DOHH2 (cell line): Measurements from ENCODE around the gene HNRNPAB.
A peak's percentile ranks its signal among the peaks of the same experiment; 100 is the strongest.

Source experiments
- H3F3A ChIP-seq: fragments of 200-600 bp; sonication (generic), shearing (Covaris generic); 2 replicates; pipeline ENCODE4 v1.6.0; 2016; ENCODE audit warnings: antibody characterized with exemption, mild to moderate bottlenecking; ENCODE audit not compliant: control insufficient read depth, insufficient read depth
- H3K27ac ChIP-seq: fragments of 200-600 bp; sonication (generic); 2 replicates; pipeline ENCODE4 v1.5.1; 2014; ENCODE audit warnings: low read depth, mild to moderate bottlenecking, low read length, moderate library complexity
- H3K27me3 ChIP-seq: fragments of 200-600 bp; sonication (generic); 2 replicates; pipeline ENCODE4 v1.6.1; 2014; ENCODE audit warnings: mild to moderate bottlenecking, low read length, mixed read lengths; ENCODE audit not compliant: control insufficient read depth
- H3K36me3 ChIP-seq: fragments of 200-600 bp; sonication (generic); 2 replicates; pipeline ENCODE4 v1.6.1; 2014; ENCODE audit warnings: mild to moderate bottlenecking, low read length, moderate library complexity, mixed read lengths; ENCODE audit not compliant: control insufficient read depth
- H3K4me1 ChIP-seq: fragments of 200-600 bp; sonication (generic); 2 replicates; pipeline ENCODE4 v1.6.1; 2014; ENCODE audit warnings: mild to moderate bottlenecking, low read length, mixed read lengths; ENCODE audit not compliant: control insufficient read depth
- H3K4me2 ChIP-seq: fragments of 200-600 bp; sonication (generic); 2 replicates; pipeline ENCODE4 v1.6.0; 2014; ENCODE audit warnings: mild to moderate bottlenecking, low read length, moderate library complexity
- H3K4me3 ChIP-seq: fragments of 200-600 bp; sonication (generic); 2 replicates; pipeline ENCODE4 v1.5.1; 2014; ENCODE audit warnings: mild to moderate bottlenecking, low read length, mixed read lengths
- H3K79me2 ChIP-seq: fragments of 200-600 bp; sonication (generic); 2 replicates; pipeline ENCODE4 v1.6.1; 2014; ENCODE audit warnings: mild to moderate bottlenecking, low read length, mixed read lengths; ENCODE audit not compliant: control insufficient read depth
- H3K9me2 ChIP-seq: fragments of 200-600 bp; sonication (generic); replicated peaks from 2 replicates; pipeline ENCODE4 v1.6.1; 2014; ENCODE audit warnings: mild to moderate bottlenecking, low read length, mixed read lengths; ENCODE audit not compliant: control insufficient read depth
- H3K9me3 ChIP-seq: fragments of 200-600 bp; sonication (generic); 2 replicates; pipeline ENCODE4 v1.6.1; 2014; ENCODE audit warnings: antibody characterized with exemption, low read length, mixed read lengths; ENCODE audit not compliant: control insufficient read depth, insufficient read depth
- H4K20me1 ChIP-seq: fragments of 200-600 bp; sonication (generic); 2 replicates; pipeline ENCODE4 v1.6.0; 2014; ENCODE audit warnings: low read depth, mild to moderate bottlenecking, antibody characterized with exemption, low read length, moderate library complexity; ENCODE audit not compliant: control insufficient read depth, insufficient read depth
- EZH2phosphoT487 ChIP-seq: fragments of 200-600 bp; sonication (generic); IDR thresholded peaks from 2 replicates; pipeline ENCODE4 v1.6.1; 2017; ENCODE audit warnings: borderline replicate concordance, mild to moderate bottlenecking, antibody characterized with exemption, low read length, moderate library complexity, mixed read lengths
- TF ChIP-seq, protein P1 (sequence below): fragments of 200-600 bp; sonication (generic); IDR thresholded peaks from one replicate; pipeline ENCODE4 v1.5.1; 2014; ENCODE audit warnings: antibody characterized with exemption, mild to moderate bottlenecking, low read depth, low read length; ENCODE audit not compliant: poor library complexity, severe bottlenecking

HNRNPAB gene

DNA sequence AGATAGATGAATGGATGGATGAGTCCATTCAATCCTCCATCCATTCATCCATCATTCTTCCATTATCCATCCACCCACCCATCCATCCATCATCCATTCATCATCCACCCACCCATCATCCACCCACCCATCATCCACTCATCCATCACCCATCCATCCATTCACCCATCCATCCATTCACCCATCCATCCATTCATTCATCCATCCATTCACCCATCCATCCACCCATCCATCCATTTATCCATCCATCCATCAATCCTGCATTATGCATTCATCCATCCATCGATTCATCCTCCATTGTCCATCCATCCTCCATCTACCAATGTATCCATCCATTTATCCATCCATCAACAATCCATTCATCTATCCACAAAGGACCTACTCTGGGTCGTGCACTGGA lies 41.1 kb downstream of the HNRNPAB start:
- no peaks in the 10 kb centered on the region for H3K9me3 ChIP-seq
- H3K9me2 ChIP-seq = no peaks in the 10 kb centered on the region
- no peak overlapping the region for H3K27ac ChIP-seq
- H3F3A ChIP-seq = peaks cover 19% of the 10 kb centered on the region
- no peak overlapping the region for H3K4me2 ChIP-seq
- no peaks in the 10 kb centered on the region for H4K20me1 ChIP-seq
- no peaks in the 10 kb centered on the region for H3K27me3 ChIP-seq
- no peaks in the 10 kb centered on the region for H3K36me3 ChIP-seq
- H3K4me3 ChIP-seq = no peak overlapping the region
- no peak for TF ChIP-seq EZH2phosphoT487
- TF ChIP-seq, protein P1, sequence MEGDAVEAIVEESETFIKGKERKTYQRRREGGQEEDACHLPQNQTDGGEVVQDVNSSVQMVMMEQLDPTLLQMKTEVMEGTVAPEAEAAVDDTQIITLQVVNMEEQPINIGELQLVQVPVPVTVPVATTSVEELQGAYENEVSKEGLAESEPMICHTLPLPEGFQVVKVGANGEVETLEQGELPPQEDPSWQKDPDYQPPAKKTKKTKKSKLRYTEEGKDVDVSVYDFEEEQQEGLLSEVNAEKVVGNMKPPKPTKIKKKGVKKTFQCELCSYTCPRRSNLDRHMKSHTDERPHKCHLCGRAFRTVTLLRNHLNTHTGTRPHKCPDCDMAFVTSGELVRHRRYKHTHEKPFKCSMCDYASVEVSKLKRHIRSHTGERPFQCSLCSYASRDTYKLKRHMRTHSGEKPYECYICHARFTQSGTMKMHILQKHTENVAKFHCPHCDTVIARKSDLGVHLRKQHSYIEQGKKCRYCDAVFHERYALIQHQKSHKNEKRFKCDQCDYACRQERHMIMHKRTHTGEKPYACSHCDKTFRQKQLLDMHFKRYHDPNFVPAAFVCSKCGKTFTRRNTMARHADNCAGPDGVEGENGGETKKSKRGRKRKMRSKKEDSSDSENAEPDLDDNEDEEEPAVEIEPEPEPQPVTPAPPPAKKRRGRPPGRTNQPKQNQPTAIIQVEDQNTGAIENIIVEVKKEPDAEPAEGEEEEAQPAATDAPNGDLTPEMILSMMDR = no peak
- no peaks in the 10 kb centered on the region for H3K79me2 ChIP-seq
- peaks cover 73% of the 10 kb centered on the region for H3K4me1 ChIP-seq

DNA sequence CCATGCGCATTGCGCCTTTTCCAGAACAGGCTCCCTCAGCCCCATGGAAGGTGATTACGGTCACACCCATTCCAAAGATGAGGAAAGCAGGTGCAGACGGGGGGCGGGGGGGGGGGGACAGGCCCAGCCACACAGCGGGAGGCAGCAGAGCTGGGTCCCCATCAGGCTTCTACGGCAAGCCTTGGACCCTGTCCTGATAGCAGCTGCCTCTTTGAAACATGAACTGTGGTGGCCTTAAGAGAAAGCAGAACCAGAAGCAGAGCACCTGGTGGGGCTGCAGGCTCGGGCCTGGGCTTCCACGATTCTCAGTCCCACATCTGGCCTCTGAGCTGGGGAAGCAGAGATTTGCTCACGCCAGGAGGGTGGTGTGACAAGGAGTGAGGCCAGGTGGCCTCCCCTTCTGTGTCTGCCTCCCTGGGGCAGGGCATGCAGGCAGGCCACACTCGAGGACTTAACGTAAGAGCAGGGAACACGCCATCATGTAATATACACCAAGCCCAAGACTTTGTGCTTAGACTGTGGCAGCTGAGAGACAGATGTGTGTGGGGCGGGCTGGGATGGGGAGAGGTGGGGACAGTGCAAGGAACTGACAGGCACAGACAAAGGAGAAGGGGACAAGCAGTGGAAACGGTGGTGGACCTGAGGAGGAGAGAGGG lies 42.4 kb downstream of the HNRNPAB start:
- Histone ChIP-seq H3K4me1 (peaks cover 73% of the 10 kb centered on the region), H3K79me2 (no peaks in the 10 kb centered on the region), H3K36me3 (no peaks in the 10 kb centered on the region), H4K20me1 (no peaks in the 10 kb centered on the region), H3K9me2 (no peaks in the 10 kb centered on the region), H3K27me3 (no peaks in the 10 kb centered on the region), H3K4me3 (no peak overlapping the region), H3K4me2 (peak overlapping the region; percentile 83), H3F3A (peaks cover 22% of the 10 kb centered on the region), H3K27ac (peak overlapping the region; percentile 96), H3K9me3 (no peaks in the 10 kb centered on the region)
- TF ChIP-seq EZH2phosphoT487 = no peak
- TF ChIP-seq, protein P1 = no peak

DNA sequence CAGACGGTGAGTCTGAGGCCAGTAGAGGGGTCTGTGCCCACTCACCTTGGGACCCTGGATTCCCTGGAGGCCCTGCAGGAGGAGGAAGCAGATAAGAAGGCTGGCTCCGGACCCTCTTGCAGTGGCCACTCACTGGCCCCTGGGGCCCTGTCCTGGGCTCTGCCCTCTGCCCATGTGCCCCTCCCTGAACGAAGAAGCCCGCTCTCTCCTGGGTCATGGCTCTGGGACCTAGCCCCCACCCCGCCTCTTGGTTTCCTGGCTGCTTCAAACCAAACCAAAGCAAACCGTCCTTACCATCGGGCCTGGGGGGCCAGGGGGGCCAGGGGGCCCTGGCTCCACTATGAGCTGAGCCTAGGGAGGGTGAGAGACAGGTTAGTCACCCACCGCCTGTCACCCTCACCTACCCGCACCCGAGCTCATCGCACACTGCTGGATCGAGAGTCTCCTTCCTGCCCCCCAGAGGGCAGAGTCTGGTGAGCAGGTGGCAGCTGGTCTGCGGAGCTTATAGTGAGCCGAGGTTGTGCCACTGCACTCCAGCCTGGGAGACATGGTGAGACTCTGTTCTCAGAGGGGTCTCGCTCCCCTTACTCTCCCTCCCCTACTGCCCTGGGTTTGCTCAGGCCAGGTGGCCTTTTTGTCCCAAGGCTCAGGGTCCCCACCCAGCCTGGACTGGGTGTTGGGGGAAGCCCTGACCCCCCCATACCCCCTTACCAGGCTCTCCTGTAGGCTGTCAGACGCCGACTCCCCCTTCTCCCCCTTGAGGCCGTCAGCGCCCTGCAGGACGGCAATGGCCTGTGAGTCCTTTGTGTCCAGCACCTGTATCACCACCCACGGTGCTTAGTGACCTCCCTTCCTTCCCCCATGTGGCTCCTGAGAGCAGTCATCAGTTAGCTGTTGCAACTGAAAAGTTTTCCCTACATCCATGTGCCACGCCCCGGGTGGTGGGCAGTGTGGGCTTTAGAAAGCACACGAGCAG lies 43.4 kb downstream of the HNRNPAB start:
- Histone ChIP-seq H3K4me1 (peaks cover 76% of the 10 kb centered on the region), H3K4me2 (peak overlapping the region; percentile 83), H4K20me1 (no peaks in the 10 kb centered on the region), H3K36me3 (no peaks in the 10 kb centered on the region), H3K79me2 (no peaks in the 10 kb centered on the region), H3K9me3 (no peaks in the 10 kb centered on the region), H3K27me3 (no peaks in the 10 kb centered on the region), H3F3A (peaks cover 22% of the 10 kb centered on the region), H3K9me2 (no peaks in the 10 kb centered on the region), H3K4me3 (peak overlapping the region; percentile 62), H3K27ac (peak overlapping the region; percentile 96)
- TF ChIP-seq EZH2phosphoT487 = no peak
- TF ChIP-seq, protein P1 = peak; percentile 54
